AG08395 (cell line): ENCODE measurements around the gene COPRS.

Source experiments
- DNase-seq: peaks from one replicate; pipeline ENCODE4 v3.0.0; 2012; ENCODE audit warnings: mixed read lengths, low spot score

COPRS gene, protein sequence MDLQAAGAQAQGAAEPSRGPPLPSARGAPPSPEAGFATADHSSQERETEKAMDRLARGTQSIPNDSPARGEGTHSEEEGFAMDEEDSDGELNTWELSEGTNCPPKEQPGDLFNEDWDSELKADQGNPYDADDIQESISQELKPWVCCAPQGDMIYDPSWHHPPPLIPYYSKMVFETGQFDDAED

DNA sequence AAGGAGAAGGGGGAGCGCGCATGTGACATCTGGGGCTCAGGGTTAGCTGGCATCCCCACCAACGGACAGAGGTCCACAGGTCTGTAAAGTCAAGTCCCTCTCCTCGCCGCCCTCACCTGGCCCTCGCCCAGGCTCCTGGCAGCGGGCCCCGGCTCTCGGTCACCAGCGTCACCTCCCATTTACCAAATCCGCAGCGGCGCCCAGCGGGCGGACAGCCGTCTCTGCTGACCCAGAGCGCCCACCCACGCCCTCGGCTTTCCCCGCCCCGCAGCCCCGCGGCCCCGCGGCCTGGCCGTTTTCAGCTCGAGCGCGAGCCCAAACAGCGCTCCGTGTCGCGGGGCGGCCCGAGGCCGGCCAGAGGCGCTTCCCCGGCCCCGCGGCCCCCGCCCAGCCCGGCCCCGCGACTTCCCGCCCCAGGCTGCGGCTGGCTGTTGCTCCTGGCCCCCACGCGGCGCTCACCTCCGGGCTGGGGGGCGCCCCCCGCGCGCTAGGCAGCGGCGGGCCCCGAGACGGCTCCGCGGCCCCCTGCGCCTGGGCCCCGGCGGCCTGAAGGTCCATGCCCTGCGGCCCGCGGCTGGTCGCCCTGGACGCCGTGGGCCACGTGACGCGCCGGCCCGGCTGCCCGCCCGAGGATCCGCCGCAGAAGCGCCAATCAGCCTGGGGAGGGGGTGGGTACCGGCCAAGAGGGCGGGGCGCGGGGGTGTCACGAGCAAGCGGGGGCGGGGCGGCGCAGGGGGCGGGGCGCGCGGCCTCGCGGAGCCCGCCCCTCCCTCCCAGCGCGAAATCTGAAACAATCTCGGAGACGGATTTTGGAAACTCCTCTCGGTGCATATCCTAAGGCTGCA is at the start of gene COPRS:
TSS of gene COPRS (minus strand) at position 603 of the 845 bp plus-strand sequence. CDS start at position 558, 45 bp downstream.
- peak; percentile 98 for DNase-seq

DNA sequence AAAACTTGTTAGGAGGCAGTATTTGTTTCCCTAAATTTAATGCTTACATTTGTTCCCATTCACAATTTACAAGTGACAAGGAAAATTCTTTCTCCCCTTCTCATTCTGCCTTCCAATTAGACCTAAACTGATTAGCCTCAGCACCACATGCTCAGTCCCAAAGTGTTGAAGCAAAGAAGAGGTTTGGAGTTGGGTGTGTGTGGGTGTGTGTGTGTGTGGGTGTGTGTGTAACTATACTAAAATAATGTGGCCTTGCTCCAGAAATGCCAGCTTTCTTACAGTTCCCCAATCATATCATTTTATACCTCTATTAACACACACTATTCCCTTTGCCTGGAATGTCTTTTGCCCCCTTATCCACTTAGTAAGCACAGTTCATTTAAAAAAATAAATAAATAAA is 49.3 kb upstream of the COPRS start:
- no peak for DNase-seq

DNA sequence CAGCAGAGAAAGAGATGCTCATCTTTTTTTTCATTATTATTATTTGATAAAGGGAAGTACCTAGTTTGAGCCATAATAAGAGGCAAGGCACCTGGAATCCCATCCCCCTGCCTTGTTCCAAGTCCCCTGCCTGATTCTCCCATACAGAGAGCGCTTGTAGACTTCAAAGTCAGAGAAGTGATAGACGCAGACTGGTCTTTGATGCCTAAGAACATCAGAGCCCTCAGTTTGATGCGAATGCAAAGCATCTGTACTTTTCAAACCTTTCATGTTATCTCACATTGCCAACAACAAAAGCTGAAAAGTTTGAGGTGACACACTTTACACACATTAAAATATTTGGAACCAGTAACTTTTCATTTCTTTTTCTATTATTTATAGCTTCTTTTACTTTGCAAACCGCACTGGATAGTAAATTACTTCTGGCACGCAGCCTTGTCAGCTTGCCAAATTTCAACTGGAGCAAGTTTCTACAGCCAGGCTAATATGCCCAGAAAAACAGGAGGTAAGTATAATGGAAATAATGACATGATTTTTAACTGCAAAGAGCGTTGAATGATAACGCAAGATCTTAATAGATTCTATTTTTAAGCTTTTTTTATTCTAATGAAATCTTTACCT is 48.4 kb upstream of the COPRS start:
- DNase-seq: peak; percentile 22

DNA sequence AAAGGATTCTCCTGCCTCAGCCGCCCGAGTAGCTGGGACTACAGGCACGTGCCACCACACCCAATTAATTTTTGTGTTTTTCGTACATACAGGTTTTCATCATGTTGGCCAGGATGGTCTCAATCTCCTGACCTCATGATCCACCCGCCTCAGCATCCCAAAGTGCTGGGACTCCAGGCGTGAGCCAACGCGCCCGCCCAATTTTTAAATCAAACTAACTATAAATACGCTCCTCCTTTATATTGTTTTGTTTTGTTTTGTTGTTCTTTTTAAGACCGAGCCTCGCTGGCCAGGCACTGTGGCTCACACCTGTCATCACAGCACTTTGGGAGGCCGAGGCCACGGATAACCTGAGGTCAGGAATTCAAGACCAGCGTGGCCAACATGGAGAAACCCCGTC is 44.4 kb upstream of the COPRS start:
- DNase-seq: no peak

DNA sequence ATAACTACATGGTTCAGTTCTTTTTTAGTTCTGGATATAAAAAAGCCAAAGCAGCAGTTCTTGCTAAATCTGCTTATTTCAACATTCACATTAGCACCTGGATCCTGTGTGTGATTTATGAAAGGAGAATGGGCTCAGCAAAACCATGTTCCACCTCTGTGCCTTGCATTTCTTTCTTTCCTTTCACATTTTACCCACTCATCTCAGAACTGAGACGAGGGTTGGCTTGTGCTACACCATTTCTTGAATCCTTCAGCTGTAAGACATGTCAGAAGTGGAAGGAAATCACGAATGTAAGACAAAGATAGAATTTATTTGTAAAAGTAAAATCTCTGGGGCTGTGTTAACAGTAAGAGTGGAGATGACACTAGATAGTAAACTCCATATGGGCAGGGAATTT is 43.6 kb upstream of the COPRS start:
- DNase-seq: no peak

DNA sequence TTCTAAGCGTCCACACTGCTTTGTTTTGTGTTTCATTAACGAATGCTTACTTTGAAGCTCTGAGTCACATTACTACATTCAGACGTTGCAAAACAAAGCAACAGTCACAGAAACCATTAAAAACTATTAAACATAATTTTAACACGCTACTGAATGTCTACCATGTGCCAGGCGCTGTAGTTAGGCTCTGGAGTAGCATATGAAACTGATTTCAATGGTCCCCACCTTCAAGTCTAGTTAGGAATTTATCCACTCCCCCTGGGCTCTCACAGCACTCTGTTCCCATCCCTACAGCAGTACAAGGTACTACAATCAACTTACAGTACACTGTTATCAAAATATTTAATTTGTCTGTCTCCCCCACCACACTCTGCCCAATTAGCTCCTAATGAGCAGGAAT is 41.8 kb upstream of the COPRS start:
- peak; percentile 24 for DNase-seq

DNA sequence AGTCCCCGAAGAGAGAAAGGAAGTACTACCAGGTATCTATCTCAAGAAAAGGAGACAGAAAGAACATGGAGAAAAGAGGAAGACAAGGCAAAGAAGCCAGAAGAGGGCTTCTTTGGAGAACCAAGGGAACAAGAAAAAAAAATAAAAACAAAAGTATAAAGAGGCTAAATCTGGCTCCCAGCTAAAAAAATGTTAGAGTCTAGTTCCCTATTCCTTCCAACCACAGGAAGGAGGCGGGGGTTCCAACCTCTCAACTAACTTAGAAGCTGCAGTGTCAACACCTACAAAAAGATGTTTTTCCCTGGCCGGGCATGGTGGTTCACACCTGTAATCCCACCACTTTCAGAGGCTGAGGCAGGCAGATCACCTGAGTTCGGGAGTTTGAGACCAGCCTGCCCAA is 29.1 kb upstream of the COPRS start:
- no peak for DNase-seq

DNA sequence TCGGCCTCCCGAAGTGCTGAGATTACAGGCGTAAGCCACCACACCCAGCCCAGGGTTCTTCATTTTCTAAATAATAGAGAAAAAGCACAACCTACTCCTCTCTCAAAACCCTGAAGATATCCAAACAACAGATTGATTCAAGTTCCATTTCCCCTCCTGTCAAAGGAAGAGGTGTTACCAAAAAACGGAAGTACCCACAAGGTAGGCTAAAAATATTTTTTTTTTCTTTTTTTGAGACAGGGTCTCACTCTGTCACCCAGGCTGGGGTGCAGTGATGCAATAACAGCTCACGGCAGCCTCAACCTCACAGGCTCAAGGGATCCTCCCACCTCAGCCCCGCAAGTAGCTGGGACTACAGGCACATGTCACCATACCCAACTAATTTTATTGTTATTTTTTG is 23.5 kb upstream of the COPRS start:
- no peak for DNase-seq

DNA sequence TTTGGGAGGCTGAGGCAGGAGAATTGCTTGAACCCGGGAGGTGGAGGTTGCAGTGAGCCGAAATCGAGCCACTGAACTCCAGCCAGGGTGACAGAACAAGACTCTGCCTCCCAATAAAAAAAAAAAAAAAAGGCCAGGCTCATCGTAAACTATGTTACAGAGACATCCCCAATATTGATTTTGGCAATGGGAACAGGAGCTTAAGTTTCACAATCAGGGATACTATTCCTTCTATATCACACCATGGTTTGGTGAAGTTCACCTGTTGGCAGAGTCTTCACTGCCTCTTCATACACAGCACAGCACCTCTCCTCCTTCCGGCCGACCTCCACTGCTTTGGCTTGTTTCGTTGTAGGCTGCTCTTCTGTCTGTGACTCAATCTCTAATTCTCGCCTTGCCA is 21.3 kb upstream of the COPRS start:
- DNase-seq: no peak

DNA sequence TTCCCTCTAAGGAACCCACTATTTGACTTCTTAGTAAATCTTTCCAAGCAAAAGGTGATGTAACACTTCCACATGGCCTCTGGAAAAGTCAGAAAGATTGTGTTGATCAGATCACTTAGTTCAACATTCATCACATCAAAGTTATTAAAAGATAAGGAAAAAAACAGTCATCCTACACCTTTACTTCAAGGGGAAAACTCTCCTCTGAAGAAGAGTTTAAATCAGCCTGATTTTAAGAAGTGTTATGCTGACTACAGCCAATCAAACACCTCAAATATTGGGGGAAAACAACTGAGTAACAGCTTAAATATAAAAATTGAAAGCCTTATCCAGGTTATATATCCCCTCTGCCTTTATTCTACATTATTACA is 19.6 kb upstream of the COPRS start:
- DNase-seq: no peak

DNA sequence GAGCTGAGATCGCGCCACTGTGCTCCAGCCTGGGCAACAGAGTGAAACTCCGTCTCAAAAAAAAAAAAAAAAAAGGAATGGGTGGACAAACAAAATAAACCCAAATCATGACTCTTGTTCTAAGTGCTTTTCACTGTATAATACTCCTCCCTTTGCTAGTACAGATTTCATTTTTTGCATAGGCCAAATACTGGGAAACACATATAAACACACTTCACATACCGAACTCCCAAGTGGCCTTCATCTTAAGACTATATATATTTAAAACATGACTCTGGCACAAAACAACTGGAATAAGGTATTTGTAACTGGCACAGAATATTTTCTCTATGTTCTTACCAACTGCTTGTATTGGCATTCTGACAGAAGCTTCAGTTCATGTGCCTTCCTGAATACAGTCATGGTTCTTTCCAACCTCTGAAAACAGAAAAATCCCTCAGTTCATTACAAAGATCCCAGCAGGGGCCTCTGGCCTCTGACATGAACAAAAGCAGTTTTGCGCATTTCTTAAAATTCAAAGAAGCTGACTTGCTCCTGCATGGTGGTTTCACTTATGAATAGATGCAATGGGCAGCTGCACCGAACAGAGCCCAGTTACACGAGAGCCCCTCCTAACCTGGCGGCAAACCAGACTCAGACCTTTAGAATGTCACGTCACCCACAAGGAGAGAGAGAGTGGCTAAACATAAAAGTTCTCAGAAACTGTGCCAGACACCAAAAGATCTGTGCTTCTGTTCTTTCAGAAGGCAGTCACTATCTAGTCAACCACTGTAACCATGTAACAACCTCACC is 19.1 kb upstream of the COPRS start:
- DNase-seq: no peak

DNA sequence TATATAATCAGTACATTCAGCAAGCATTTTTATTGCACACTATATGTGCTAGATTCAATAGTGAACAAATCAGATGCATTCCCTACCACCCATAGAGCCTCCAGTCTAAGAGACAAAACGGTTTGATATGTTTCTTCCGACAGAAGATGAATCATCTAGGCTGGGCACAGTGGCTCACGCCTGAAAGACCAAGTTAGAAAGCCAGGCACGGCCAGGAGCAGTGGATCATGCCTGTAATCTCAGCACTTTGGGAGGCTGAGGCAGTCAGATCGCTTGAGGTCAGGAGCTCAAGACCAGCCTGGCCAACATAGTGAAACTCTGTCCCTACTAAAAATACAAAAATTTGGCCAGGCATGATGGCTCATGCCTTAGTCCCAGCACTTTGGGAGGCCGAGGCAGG is 18.3 kb upstream of the COPRS start:
- no peak for DNase-seq

DNA sequence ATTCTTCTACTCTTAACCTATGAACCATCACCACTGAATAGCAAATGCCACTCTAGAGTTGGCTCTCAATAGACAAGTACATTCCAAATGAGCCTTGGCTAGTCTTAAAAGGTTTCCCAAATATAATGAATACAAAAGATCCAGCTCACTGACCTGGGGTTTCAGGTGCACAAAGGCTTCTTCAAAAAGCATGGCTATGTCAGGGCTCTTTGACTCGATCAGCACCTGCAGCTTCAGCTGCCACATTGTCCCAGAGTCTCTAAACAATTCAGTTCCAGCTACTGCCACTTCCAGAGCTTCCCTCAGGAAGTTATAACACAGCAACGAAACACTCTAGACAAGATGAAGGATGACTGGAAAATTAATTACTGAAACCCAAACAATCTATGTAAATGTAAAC is 16.0 kb upstream of the COPRS start:
- no peak for DNase-seq

DNA sequence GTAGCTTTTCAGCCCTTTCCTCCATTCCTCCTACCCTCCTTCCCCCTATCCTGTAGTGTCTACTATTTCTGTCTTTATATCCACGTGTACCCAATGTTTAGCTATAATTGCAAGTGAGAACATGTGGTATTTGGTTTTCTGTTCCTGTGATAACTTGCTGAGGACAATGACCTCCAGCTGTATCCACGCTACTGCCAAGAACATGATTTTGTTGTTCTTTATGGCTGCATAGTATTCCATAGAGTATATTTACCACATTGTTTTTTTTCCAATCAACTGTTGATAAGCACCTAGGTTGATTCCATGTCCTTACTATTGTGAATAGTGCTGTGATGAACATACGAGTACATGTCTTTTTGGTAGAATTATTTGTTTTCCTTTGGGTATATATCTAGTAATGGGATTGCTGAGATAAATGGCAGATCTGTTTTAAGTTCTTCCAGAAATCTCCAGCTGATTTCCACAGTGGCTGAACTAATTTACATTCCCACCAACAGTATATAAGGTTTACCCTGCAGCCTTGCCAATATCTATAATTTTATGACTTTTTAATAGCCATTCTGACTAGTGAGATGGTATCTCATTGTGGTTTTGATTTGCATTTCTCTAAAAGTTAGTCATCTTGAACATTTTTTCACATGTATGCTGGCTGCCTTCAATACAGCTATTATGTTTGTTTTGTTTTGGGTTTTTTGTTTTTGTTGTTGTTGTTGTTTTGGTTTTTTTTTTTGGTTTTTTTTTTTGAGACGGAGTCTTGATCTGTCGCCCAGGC is 10.9 kb upstream of the COPRS start:
- peak; percentile 8 for DNase-seq

DNA sequence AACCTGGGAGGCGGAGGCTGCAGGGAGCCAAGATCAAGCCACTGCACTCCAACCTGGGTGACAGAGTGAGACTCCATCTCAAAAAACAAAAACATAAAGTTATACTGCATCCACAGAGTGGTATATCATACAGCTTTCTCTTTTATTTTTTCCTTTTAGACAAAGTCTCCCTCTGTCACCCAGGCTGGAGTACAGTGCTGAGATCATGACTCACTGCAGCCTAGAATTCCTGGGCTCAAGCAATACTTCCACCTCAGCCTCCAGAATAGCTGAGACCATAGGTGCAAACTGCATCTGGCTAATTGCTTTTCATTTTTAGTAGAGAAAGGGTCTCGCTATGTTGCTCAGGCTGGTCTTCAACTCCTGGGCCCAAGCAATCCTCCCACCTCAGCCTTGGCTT is 10.0 kb upstream of the COPRS start:
- no peak for DNase-seq

DNA sequence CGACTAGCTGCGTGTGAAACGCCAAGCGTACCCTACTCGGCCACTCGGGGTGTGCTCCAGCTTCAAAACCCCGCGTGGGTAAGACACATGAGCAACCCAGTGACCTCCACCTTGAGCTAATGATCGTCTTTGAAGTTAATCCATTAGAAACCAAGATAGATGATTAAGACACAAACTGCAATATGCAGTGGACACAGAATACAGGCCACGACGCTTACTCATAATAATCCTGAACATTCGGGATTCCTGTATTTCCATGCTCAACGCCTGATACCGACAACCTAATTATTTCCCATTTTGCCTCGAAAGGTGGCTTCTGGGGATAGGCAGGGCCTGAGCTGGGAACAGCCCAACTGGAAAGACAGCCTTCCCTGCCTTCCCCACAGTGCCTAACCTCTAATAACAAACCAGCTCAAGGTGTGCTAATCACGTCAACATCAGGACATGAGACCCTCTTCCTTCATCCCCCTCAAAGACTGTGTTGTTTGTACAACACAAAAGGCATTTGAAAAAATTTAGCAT is 504 bp upstream of the COPRS start:
- no peak for DNase-seq

DNA sequence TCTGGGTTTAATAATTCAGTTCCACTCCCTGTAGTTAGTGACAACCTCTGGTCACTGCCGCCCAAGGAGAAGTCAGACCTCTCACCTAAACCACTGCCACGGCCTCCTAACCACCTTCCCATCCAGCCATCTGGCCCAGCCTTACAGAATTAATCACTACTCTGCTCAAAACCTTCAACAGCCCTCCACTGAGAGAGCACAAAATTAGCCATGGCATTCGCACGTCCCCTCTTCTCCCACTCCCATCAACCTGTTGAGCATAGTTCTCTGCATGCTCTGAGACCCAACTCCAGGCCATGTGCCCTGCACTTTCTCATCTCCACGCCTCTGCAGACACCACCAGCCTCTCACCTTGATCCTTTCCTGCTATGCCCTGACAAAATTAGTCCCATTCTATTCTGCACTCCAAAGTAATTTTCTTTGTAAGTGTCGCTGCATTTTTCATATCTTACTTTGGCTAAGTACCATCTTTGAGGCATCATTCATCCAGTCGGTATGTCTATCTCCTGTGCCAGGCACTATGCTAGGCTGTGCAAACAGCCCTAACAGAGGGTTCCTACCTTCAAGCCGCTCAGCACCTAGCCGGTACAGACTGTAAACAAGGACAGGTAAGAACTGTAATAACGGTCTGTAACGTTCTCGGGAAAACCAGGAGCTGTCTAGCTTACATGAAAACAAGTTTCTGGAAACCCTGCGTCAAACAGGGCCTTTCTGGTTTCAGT is 963 bp downstream of the COPRS start:
- DNase-seq: no peak

DNA sequence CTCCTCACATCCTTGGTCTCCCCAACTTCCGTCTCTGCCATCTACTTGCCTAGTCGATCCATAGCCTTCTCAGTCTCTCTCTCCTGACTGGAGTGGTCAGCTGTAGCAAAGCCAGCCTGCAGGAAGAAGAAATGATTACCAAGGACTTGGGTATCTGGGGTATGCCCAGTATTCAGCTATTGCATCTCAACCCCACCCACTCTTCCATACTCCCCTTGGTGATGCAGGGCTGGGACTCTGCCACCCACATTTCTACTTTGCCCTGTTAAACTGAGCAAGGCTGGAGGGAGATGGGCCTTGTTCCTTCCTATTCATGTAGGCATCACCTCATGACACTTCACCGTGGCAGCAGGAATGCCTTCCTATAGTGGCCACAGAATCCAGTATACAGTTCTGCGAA is 2.3 kb downstream of the COPRS start:
- no peak for DNase-seq

DNA sequence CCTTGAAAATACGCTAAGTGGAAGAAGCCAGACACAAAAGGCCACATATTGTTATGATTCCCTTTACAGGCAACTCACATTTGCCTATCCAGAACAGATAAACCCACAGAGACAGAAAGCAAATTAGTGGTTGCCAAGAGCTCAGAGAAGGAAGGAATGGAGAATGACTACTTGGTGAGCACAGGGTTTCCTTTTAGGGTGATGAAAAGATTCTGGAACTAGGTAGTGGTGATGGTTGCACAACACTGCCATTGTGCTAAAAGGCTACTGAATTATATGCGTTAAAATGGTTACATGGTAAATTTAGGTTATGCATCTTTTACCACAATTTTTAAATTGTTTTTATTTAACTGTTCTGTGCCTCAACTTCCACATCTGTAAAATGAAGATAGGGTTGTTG is 4.4 kb downstream of the COPRS start:
- DNase-seq: no peak

DNA sequence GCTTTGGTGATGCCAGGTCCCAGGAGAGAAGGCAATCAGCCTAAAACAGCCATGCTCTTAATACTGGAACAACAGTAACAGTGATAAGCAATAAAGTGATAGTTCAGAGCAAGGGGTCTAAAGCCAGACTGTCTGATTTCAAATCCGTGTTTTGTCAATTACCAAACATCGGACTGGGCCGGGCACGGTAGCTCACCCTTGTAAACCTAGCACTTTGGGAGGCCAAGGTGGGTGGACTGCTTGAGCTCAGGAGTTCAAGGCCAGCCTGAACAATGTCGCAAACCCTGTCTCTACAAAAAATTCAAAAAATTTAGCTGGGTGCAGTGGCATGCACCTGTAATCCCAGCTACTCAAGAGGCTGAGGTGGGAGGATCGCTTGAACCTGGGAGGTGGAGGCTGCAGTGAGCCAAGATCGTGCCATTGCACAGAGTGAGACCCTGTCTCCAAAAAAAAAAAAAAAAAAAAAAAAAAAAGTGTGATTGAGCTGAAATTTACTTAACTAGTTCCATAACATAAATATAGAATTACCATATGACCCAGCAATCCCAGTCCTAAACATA is 5.1 kb downstream of the COPRS start:
- no peak for DNase-seq

DNA sequence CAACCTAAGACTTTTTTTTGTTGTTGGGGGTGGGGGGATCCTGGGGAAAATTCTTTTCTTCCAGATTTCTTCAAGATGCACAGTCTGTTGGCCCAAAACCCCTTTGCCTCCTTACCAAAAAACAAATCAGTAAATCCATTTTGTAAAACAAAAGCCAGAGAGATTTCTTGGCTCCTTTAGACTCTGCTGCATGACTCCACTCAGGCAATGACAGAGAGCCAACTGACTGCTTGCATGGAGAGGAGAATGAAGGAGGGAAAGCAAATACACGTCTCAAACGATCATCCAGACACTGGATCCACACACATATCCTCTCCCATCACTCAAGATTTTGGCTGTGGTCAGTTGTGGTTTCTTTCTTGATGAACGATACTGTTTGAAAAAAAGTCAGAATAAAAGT is 13.8 kb downstream of the COPRS start:
- DNase-seq: no peak
